CD4-positive, alpha-beta memory T cell (primary cell): ENCODE data around the gene ARHGAP44. TPM values are rescaled to one million over a fixed set of nuclear protein-coding genes. Genes with fewer than 3 reads are reported as not detected.

ENCODE experiments used
- CTCF ChIA-PET: fragments of 350-600 bp; sonication (Branson Sonifier 250); formaldehyde crosslinking; loops from one replicate; lab custom pipeline; 2021; ENCODE audit warnings: inconsistent platforms; ENCODE audit not compliant: partially characterized antibody; lab: Charles Lee
- POLR2A ChIA-PET: fragments of 350-600 bp; sonication (Branson Sonifier 250); formaldehyde crosslinking; loops from one replicate; lab custom pipeline; 2021; ENCODE audit not compliant: partially characterized antibody; lab: Charles Lee
- DNase-seq, 5 donors: peaks; one replicate each; pipeline versions ENCODE4 v3.0.0 to v3.0.0-alpha.2; 2020 to 2022; ENCODE audit warnings: mixed read lengths in 1 of 5
- H3K27ac ChIP-seq: one replicate; pipeline ENCODE4 v1.7.0; 2013; ENCODE audit warnings: low read depth, low read length
- H3K27me3 ChIP-seq: 2 replicates; pipeline ENCODE4 v1.7.0; 2013; ENCODE audit warnings: mild to moderate bottlenecking, low read length, moderate library complexity; ENCODE audit not compliant: insufficient read depth
- H3K36me3 ChIP-seq: 2 replicates; pipeline ENCODE4 v1.7.0; 2013; ENCODE audit warnings: mild to moderate bottlenecking, low read length, moderate library complexity; ENCODE audit not compliant: insufficient read depth
- H3K4me1 ChIP-seq: 2 replicates; pipeline ENCODE4 v1.7.0; 2013; ENCODE audit warnings: mild to moderate bottlenecking, low read length, moderate library complexity; ENCODE audit not compliant: insufficient read depth
- H3K4me3 ChIP-seq, 2 donors: one replicate each; pipeline ENCODE4 v1.7.0; 2013; ENCODE audit warnings: low read length in 2 of 2, mild to moderate bottlenecking in 1 of 2
- H3K9me3 ChIP-seq, 2 donors: one replicate each; pipeline ENCODE4 v1.7.0; 2013; ENCODE audit warnings: low read length in 2 of 2, control low read depth in 1 of 2; ENCODE audit not compliant: control insufficient read depth in 1 of 2
- H3K27ac Mint-ChIP-seq, 7 donors: one replicate each; pipeline ENCODE4 v1.8.0; 2020 to 2021; ENCODE audit warnings: mixed read lengths in 7 of 7, mild to moderate bottlenecking in 6 of 7, inconsistent platforms in 3 of 7, moderate library complexity in 3 of 7
- H3K27me3 Mint-ChIP-seq, 2 donors: one replicate each; pipeline ENCODE4 v1.8.0; 2020 to 2021; ENCODE audit warnings: mixed read lengths in 2 of 2
- H3K36me3 Mint-ChIP-seq, 2 donors: one replicate each; pipeline ENCODE4 v1.8.0; 2020 to 2021; ENCODE audit warnings: mixed read lengths in 2 of 2, inconsistent platforms in 1 of 2, mild to moderate bottlenecking in 1 of 2
- H3K4me1 Mint-ChIP-seq, 4 donors: one replicate each; pipeline ENCODE4 v1.8.0; 2020 to 2021; ENCODE audit warnings: mixed read lengths in 4 of 4, mild to moderate bottlenecking in 1 of 4
- H3K4me3 Mint-ChIP-seq, 8 donors: one replicate each; pipeline ENCODE4 v1.8.0; 2020 to 2021; ENCODE audit warnings: mixed read lengths in 8 of 8, mild to moderate bottlenecking in 7 of 8, moderate library complexity in 6 of 8, inconsistent platforms in 3 of 8
- H3K9me3 Mint-ChIP-seq, 8 donors: one replicate each; pipeline ENCODE4 v1.8.0; 2020 to 2021; ENCODE audit warnings: mixed read lengths in 8 of 8, mild to moderate bottlenecking in 5 of 8, inconsistent platforms in 3 of 8, moderate library complexity in 1 of 8
- intact Hi-C: fragments of 100-400 bp; cut with micrococcal nuclease; formaldehyde crosslinking; loops from one replicate; pipeline ENCODE4 v1.15.1; 2023
- polyA plus RNA-seq, 2 donors: library from polyadenylated mRNA; unstranded; fragments of 300-500 nt; fragmentation: Illumina TruSeq; gene quantifications; one replicate each; pipeline ENCODE4 v1.2.3, GENCODE V29; 2021
- total RNA-seq, 2 experiments: library from RNA; stranded (reverse); gene quantifications; one replicate each; pipeline ENCODE4 v1.2.3, GENCODE V29; 2021

Gene ARHGAP44
- total and polyA plus RNA-seq, 4 experiments from 2014 or later = 0.07 TPM; not detected in 3

DNA sequence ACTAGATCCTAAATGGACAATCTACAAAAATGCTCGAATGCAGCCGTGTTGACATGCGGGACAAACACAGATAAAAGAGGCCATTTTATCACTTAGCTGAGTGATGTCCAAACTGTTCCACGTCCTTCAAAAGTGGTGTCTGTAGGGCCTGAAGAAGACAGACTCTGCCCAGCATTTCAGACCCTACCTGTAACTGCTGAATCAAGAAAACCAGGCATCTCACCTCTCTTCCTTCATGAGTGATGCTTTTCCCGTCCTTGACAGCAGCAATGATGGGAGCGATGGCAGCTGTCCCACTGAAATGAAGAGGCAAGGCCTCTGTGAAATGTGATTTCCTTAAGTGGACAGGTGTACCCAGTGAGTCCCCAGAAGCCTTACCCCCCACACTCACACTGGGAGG lies 216.2 kb downstream of the ARHGAP44 start:
- Mint-ChIP-seq H3K9me3 (no peaks in the 10 kb centered on the region), H3K4me3 (no peak overlapping the region), H3K36me3 (peaks cover 30 to 55% of the 10 kb centered on the region in 2 donors), H3K27me3 (no peaks in the 10 kb centered on the region), H3K4me1 (peaks cover 0 to 4% (median 2%) of the 10 kb centered on the region in 4 donors), H3K27ac (peak overlapping the region in 1 of 7 donors; percentile 65)
- Histone ChIP-seq H3K4me1 (no peaks in the 10 kb centered on the region), H3K9me3 (no peaks in the 10 kb centered on the region), H3K27me3 (no peaks in the 10 kb centered on the region), H3K27ac (no peak overlapping the region), H3K4me3 (no peak overlapping the region), H3K36me3 (peaks cover 56% of the 10 kb centered on the region)
- DNase-seq = no peak
- intact Hi-C loops = no loop called here
- ChIA-PET CTCF (interaction anchor here (1.2 to 4.4 kb wide), 4 partner anchors 8 to 25 kb away, joined by 3 to 33 read pairs (median 29); partner anchors contain the start of gene ELAC2), POLR2A (interaction anchor here (0.9 kb wide), 1 partner anchor 13 kb away, joined by 3 read pairs; no protein-coding TSS in a partner anchor)

DNA sequence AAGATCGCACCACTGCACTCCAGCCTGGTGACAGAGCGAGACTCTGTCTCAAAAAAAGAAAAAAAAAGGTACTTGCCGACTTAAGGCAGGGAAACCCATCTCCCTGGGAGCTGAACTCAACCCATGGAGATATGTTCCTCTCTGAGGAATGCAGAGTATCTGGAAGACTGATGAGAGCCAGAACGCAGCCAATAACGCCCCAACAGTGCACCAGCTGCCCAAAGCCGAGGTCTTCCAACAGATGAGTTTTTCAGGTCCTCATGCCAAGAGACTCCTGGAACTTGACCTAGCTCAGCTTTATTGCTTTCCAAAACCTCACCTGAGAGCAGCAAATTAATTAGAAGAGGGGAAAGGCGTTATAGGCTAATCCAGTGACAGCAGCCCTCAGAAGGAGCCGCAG lies 219.2 kb downstream of the ARHGAP44 start:
- H3K36me3 ChIP-seq = peaks cover 59% of the 10 kb centered on the region
- no peak for DNase-seq
- ChIA-PET POLR2A (no interaction called here), CTCF (interaction anchor here (1.9 to 15.2 kb wide), 2 partner anchors 10 to 20 kb away, joined by 6 to 312 read pairs; partner anchors contain the start of gene ELAC2)
- Mint-ChIP-seq H3K4me3 (no peak overlapping the region), H3K4me1 (peaks cover 0 to 4% (median 2%) of the 10 kb centered on the region in 4 donors), H3K36me3 (peaks cover 44 to 79% of the 10 kb centered on the region in 2 donors), H3K9me3 (peaks cover 0 to 3% (median 0%) of the 10 kb centered on the region in 8 donors), H3K27ac (peak overlapping the region in 2 of 7 donors; percentile 29 to 57), H3K27me3 (no peaks in the 10 kb centered on the region)
- intact Hi-C loops = no loop called here
- H3K27me3 ChIP-seq = no peaks in the 10 kb centered on the region
- H3K4me1 ChIP-seq = no peaks in the 10 kb centered on the region
- no peak overlapping the region for H3K4me3 ChIP-seq
- no peak overlapping the region for H3K27ac ChIP-seq
- no peaks in the 10 kb centered on the region for H3K9me3 ChIP-seq

DNA sequence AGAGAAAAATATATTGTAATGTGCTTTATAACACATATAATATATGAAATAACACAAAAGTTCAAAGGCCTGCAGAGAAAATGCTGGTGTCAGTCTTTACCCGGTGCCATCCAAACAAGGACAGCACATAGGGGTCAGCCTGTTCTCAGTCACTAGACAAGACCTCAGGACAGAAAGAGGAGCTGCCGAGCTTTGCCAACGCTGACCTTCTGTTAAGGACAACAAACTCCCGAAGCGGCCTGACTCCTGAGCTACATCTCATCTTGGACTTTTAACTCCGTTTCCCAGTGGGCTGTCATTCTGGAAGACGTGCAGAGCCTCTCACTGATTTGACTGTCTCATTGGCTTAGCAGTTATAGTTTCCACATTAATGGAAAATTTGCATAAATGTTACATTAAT lies 221.7 kb downstream of the ARHGAP44 start:
- intact Hi-C loops = loop anchor here (10.0 kb wide), 1 partner anchor 1194 kb away; no protein-coding TSS in a partner anchor

DNA sequence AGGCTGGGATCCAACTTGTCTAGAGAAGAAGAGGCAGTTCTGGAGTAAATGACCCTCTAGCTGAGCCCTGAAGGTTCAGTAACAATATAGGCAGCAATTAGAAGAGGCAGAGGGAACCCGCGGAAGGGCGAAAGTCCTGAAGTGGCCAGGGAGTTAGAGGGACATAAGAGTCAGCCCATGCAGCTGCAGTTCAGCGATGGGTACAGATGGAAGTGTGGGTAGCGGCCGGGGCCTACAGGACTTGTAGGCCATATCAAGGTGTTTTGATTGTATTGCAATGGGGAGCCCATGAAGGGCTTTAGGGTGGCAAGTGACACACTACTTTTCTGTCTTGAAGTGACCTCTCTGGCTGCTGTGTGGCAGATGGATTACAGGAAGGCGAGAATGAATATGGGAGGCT lies 225.5 kb downstream of the ARHGAP44 start:
- Mint-ChIP-seq H3K27me3 (no peaks in the 10 kb centered on the region), H3K4me3 (peak overlapping the region in 5 of 8 donors; percentile 0 to 55 (median 49)), H3K27ac (peak overlapping the region in 5 of 7 donors; percentile 25 to 73 (median 62)), H3K36me3 (peaks cover 45 to 75% of the 10 kb centered on the region in 2 donors), H3K4me1 (peaks cover 15 to 44% (median 32%) of the 10 kb centered on the region in 4 donors), H3K9me3 (peaks cover 0 to 3% (median 0%) of the 10 kb centered on the region in 8 donors)
- H3K27ac ChIP-seq = no peak overlapping the region
- peaks cover 18% of the 10 kb centered on the region for H3K4me1 ChIP-seq
- intact Hi-C loops = loop anchor here (10.0 kb wide), 1 partner anchor 1190 kb away; no protein-coding TSS in a partner anchor
- CTCF ChIA-PET = interaction anchor here (5.8 to 15.2 kb wide), 2 partner anchors 12 to 13 kb away, joined by 28 to 312 read pairs; no protein-coding TSS in a partner anchor
- H3K4me3 ChIP-seq = no peak overlapping the region
- POLR2A ChIA-PET = no interaction called here
- H3K9me3 ChIP-seq = no peaks in the 10 kb centered on the region
- no peaks in the 10 kb centered on the region for H3K27me3 ChIP-seq
- no peak for DNase-seq
- H3K36me3 ChIP-seq = peaks cover 62% of the 10 kb centered on the region

More for the DNA sequence above, 221.7 kb downstream of the ARHGAP44 start:
- H3K4me3 Mint-ChIP-seq = no peak overlapping the region
- no peak overlapping the region for H3K27ac Mint-ChIP-seq
- no peak overlapping the region for H3K27ac ChIP-seq
- peaks cover 3% of the 10 kb centered on the region for H3K4me1 ChIP-seq
- H3K27me3 ChIP-seq = no peaks in the 10 kb centered on the region
- no peak for DNase-seq
- no peaks in the 10 kb centered on the region for H3K9me3 ChIP-seq
- ChIA-PET CTCF (interaction anchor here (5.8 to 15.2 kb wide), 2 partner anchors 8 to 17 kb away, joined by 28 to 312 read pairs; no protein-coding TSS in a partner anchor), POLR2A (no interaction called here)
- peaks cover 50 to 81% of the 10 kb centered on the region in 2 donors for H3K36me3 Mint-ChIP-seq
- no peak overlapping the region for H3K4me3 ChIP-seq
- H3K36me3 ChIP-seq = peaks cover 61% of the 10 kb centered on the region
- H3K9me3 Mint-ChIP-seq = peaks cover 0 to 3% (median 0%) of the 10 kb centered on the region in 8 donors
- H3K4me1 Mint-ChIP-seq = peaks cover 11 to 18% (median 14%) of the 10 kb centered on the region in 4 donors
- no peaks in the 10 kb centered on the region for H3K27me3 Mint-ChIP-seq

DNA sequence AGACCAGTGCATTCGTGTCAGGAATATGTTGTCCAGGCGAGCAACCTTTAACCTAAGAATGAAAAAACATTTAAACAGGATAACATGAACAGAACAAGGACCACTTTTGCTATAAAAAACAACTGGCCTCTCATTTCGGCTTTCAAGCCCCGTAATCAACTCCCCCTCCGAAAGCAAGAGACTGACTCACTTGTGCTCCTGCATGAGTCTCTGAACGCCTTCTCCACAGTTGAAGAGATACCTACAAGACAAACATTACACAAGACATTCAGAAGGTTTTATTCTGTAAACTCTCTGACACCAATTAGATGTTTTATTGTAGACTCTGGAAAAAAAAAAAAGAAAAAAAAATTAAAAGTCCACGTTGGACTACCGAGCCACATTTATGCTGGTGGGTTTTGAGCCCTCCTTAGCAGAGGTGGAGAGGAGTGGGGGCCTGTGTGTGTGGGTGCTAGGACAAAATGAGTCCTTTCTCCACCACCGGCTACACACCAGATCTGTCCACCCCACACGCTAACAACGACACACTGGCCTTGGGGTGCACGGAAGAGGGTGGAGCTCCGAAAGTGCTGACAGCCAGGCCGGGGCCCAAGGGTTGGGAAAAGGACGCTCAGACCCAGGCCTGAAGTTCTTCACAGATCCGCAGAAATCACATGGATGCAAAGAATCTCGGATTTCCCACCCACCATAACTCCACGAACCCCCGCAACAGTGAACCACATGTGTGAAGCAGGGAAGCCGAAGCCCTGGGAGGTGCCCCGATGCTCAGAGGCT lies 227.8 kb downstream of the ARHGAP44 start:
- Mint-ChIP-seq H3K9me3 (peaks cover 0 to 1% (median 0%) of the 10 kb centered on the region in 8 donors), H3K4me1 (peaks cover 15 to 44% (median 32%) of the 10 kb centered on the region in 4 donors), H3K36me3 (peaks cover 32 to 53% of the 10 kb centered on the region in 2 donors), H3K27me3 (no peaks in the 10 kb centered on the region), H3K27ac (peak overlapping the region; percentile 85 to 97 (median 93)), H3K4me3 (peak overlapping the region; percentile 95 to 100 (median 98))
- H3K27me3 ChIP-seq = no peaks in the 10 kb centered on the region
- intact Hi-C loops = loop anchor here (2.0 to 10.0 kb wide), 2 partner anchors 1188 to 1284 kb away; partner anchors contain the start of gene HS3ST3B1
- no peak for DNase-seq
- CTCF ChIA-PET = interaction anchor here (0.6 to 15.2 kb wide), 3 partner anchors 11 to 29 kb away, joined by 3 to 312 read pairs (median 33); no protein-coding TSS in a partner anchor
- H3K4me3 ChIP-seq = peak overlapping the region; percentile 71 to 94
- no peaks in the 10 kb centered on the region for H3K9me3 ChIP-seq
- POLR2A ChIA-PET = interaction anchor here (1.0 to 2.3 kb wide), 7 partner anchors 13 to 1285 kb away, joined by 3 to 21 read pairs (median 6); partner anchors contain the start of genes HS3ST3B1, MAP2K4 and ZNF18
- peak overlapping the region; percentile 73 for H3K27ac ChIP-seq
- H3K36me3 ChIP-seq = peaks cover 44% of the 10 kb centered on the region
- peaks cover 18% of the 10 kb centered on the region for H3K4me1 ChIP-seq

DNA sequence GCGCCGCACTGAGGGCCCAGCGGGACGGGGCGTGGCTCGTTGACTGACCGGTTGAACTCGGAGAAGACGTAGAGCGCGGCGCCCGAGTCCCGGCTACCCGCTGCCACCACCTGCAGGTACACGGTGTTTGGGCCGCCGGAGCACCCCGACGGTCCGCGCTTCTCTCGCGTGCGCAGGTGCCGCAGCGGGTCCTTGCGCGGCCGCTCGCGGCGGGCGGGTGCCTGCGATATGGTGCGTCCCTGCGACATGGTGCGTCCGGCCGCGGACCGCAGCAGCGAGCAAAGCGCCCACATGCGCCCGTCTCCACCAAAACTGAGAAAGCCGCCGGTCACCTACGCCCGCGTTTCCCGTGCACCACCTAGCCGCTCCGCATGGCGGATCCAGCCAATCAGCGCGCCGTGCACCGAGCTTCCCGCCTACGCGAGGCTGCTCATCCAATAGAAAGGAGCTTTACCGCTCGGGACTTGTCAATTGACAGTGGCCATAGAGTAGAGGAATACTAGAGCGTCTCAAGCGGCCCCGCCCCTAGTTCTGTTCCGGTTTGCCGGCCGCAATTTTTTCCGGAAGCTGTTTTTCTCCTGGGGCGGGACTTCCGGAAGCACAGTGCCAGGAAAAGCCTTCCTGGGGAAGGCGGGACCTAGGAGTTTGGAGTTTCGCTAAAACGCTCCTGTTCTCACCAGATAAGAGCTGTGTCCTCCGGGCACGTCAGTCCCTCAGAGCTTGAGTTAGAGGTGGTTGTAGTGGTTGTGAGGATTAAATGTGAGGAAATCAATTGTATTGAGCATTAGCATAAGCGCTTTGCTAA lies 228.6 kb downstream of the ARHGAP44 start, which contains the start of gene ELAC2:
Gene ELAC2, minus strand, starts transcription at position 373 of the 805 bp plus-strand sequence. Its CDS starts 80 bp downstream, at position 293.
- H3K9me3 Mint-ChIP-seq = no peaks in the 10 kb centered on the region
- H3K4me1 ChIP-seq = peaks cover 18% of the 10 kb centered on the region
- H3K36me3 Mint-ChIP-seq = peaks cover 27 to 45% of the 10 kb centered on the region in 2 donors
- ChIA-PET POLR2A (interaction anchor here (0.9 to 2.3 kb wide), 11 partner anchors 12 to 1410 kb away, joined by 3 to 21 read pairs (median 5); partner anchors contain the start of genes HS3ST3B1, MAP2K4 and ZNF18), CTCF (interaction anchor here (0.7 to 15.2 kb wide), 6 partner anchors 9 to 1283 kb away, joined by 3 to 312 read pairs (median 5); partner anchors contain the start of gene HS3ST3B1)
- no peaks in the 10 kb centered on the region for H3K9me3 ChIP-seq
- H3K27me3 Mint-ChIP-seq = no peaks in the 10 kb centered on the region
- peaks cover 15 to 44% (median 32%) of the 10 kb centered on the region in 4 donors for H3K4me1 Mint-ChIP-seq
- H3K27ac Mint-ChIP-seq = peak within 1 kb of the TSS; percentile 94 to 98 (median 97)
- intact Hi-C loops = loop anchor here (2.0 to 10.0 kb wide), 2 partner anchors 1187 to 1283 kb away; partner anchors contain the start of gene HS3ST3B1
- H3K27ac ChIP-seq = peak within 1 kb of the TSS; percentile 73
- DNase-seq = peak; percentile 96 to 98 (median 96)
- peak within 1 kb of the TSS; percentile 77 to 94 for H3K4me3 ChIP-seq
- H3K36me3 ChIP-seq = peaks cover 36% of the 10 kb centered on the region
- H3K4me3 Mint-ChIP-seq = peak within 1 kb of the TSS; percentile 95 to 100 (median 98)
- H3K27me3 ChIP-seq = no peaks in the 10 kb centered on the region
